HCT116 (cell line): Measurements from ENCODE around the gene WDR20. TPM values are rescaled to one million over a fixed set of nuclear protein-coding genes. Genes with fewer than 3 reads are reported as not detected.

Experiments
- ATAC-seq: fragments of 200-7000 bp; cut with Tn5 transposase; 2 replicates; pipeline ENCODE4 v1.9.1; 2020; ENCODE audit warnings: mild to moderate bottlenecking, moderate library complexity
- BruUV-seq: library from RNA; stranded (reverse); fragments of 400-500 nt; replicated peaks from 2 replicates; lab custom pipeline; 2021; lab: Mats Ljungman, UMichigan
- CTCF ChIA-PET: fragments of 300-600 bp; sonication (Branson Sonifier 250); formaldehyde crosslinking; loops from one replicate; lab custom pipeline; 2021; ENCODE audit warnings: antibody characterized with exemption; lab: Charles Lee
- POLR2A ChIA-PET: fragments of 300-600, 350-600 bp; sonication (Branson Sonifier 250); formaldehyde crosslinking; loops from one replicate; lab custom pipeline; 2021; ENCODE audit warnings: antibody characterized with exemption; lab: Charles Lee
- RAD21 ChIA-PET, 2 experiments: fragments of 300-600 bp; sonication (Branson Sonifier 250); formaldehyde crosslinking; loops; one replicate each; lab custom pipeline; 2023; ENCODE audit warnings: low total read pairs in 2 of 2; ENCODE audit not compliant: uncharacterized antibody in 2 of 2, unreplicated experiment in 2 of 2, low non-redundant PET in 1 of 2; lab: Charles Lee
- DNase-seq: peaks from one replicate; pipeline ENCODE4 v3.0.0-alpha.2; 2010; ENCODE audit warnings: low read depth, low spot score
- H2AFZ ChIP-seq: fragments of 200-600 bp; shearing (Covaris generic), sonication (generic); 2 replicates; pipeline ENCODE4 v1.6.1; 2017; ENCODE audit warnings: low read depth, mixed run types, mixed read lengths, antibody characterized with exemption, low read length; ENCODE audit not compliant: poor library complexity, severe bottlenecking
- H3K27ac ChIP-seq: 2 replicates; pipeline ENCODE4 v1.5.1; 2012; ENCODE audit warnings: low read depth, low read length
- H3K27me3 ChIP-seq: fragments of 200-600 bp; sonication (generic); 2 replicates; pipeline ENCODE4 v1.6.1; 2016; ENCODE audit warnings: mixed run types, low read length, mixed read lengths; ENCODE audit not compliant: insufficient read depth
- H3K36me3 ChIP-seq, 2 experiments: fragments of 200-500 bp in 1 of 2; fragments of 200-600 bp in 1 of 2; sonication (Bioruptor generic) in 1 of 2; sonication (generic) in 1 of 2; 2 replicates each; pipeline versions ENCODE4 v1.5.1 to v1.6.1; 2014 to 2016; ENCODE audit warnings: low read length in 2 of 2, inconsistent platforms in 1 of 2, mixed read lengths in 1 of 2, mixed run types in 1 of 2; ENCODE audit not compliant: insufficient read depth in 2 of 2, control insufficient read depth in 1 of 2
- H3K4me1 ChIP-seq, 2 experiments: fragments of 200-600 bp in 1 of 2; sonication (generic) in 1 of 2; 2 replicates each; pipeline versions ENCODE4 v1.5.1 to v1.6.1; 2012 to 2017; ENCODE audit warnings: low read length in 2 of 2, inconsistent platforms in 1 of 2, mild to moderate bottlenecking in 1 of 2, mixed read lengths in 1 of 2, mixed run types in 1 of 2, moderate library complexity in 1 of 2; ENCODE audit not compliant: insufficient read depth in 2 of 2, control insufficient read depth in 1 of 2
- H3K4me2 ChIP-seq: fragments of 200-600 bp; sonication (generic); 2 replicates; pipeline ENCODE4 v1.6.1; 2017; ENCODE audit warnings: mixed run types, low read length, mixed read lengths
- H3K4me3 ChIP-seq, 2 experiments: fragments of 200-600 bp in 1 of 2; sonication (generic) in 1 of 2; replicated peaks in 1 of 2; 2 replicates each; pipeline ENCODE4 v1.5.1; 2011 to 2016; ENCODE audit warnings: low read length in 2 of 2, control low read depth in 1 of 2, low read depth in 1 of 2, mild to moderate bottlenecking in 1 of 2, mixed read lengths in 1 of 2, mixed run types in 1 of 2
- H3K79me2 ChIP-seq: fragments of 200-600 bp; sonication (generic); 2 replicates; pipeline ENCODE4 v1.6.1; 2017; ENCODE audit warnings: mild to moderate bottlenecking, mixed run types, low read length, moderate library complexity, mixed read lengths; ENCODE audit not compliant: insufficient read depth
- H3K9ac ChIP-seq: fragments of 200-600 bp; sonication (generic); 2 replicates; pipeline ENCODE4 v1.6.1; 2016; ENCODE audit warnings: low read length, mixed read lengths
- H3K9me2 ChIP-seq: fragments of 200-600 bp; sonication (generic), shearing (Covaris generic); 2 replicates; pipeline ENCODE4 v1.6.1; 2017; ENCODE audit warnings: mixed run types, mild to moderate bottlenecking, moderate library complexity; ENCODE audit not compliant: insufficient read depth
- H3K9me3 ChIP-seq, 2 experiments: fragments of 200-500 bp in 1 of 2; fragments of 200-600 bp in 1 of 2; sonication (Bioruptor generic) in 1 of 2; sonication (generic) in 1 of 2; 2 replicates each; pipeline ENCODE4 v1.6.1; 2014 to 2017; ENCODE audit warnings: low read length in 2 of 2, mixed read lengths in 2 of 2, inconsistent platforms in 1 of 2, low read depth in 1 of 2, mild to moderate bottlenecking in 1 of 2, mixed run types in 1 of 2, moderate library complexity in 1 of 2; ENCODE audit not compliant: control insufficient read depth in 1 of 2, insufficient read depth in 1 of 2
- H4K20me1 ChIP-seq: fragments of 200-600 bp; sonication (generic), shearing (Covaris generic); 2 replicates; pipeline ENCODE4 v1.6.1; 2017; ENCODE audit warnings: mixed run types, mild to moderate bottlenecking, moderate library complexity; ENCODE audit not compliant: insufficient read depth
- CEBPB ChIP-seq: IDR thresholded peaks from 2 replicates; pipeline ENCODE4 v1.6.1; 2012; ENCODE audit warnings: low read depth
- POLR2A ChIP-seq: IDR thresholded peaks from 2 replicates; pipeline ENCODE4 v1.7.0; 2011; ENCODE audit warnings: borderline replicate concordance; ENCODE audit not compliant: insufficient read depth, insufficient read length; ENCODE audit errors: extremely low read depth
- POLR2AphosphoS5 ChIP-seq: IDR thresholded peaks from 2 replicates; pipeline ENCODE4 v1.6.1; 2011; ENCODE audit warnings: mild to moderate bottlenecking, low read depth, low read length, moderate library complexity
- ZNF274 ChIP-seq: fragments of 200-500 bp; sonication (Bioruptor generic); IDR thresholded peaks from 2 replicates; pipeline ENCODE4 v1.6.1; 2014; ENCODE audit warnings: mild to moderate bottlenecking, low read depth, low read length, inconsistent platforms
- intact Hi-C: fragments of 100-400 bp; cut with micrococcal nuclease; formaldehyde crosslinking; loops from 2 replicates; pipeline ENCODE4 v1.10.0; 2022
- total RNA-seq: library from RNA; stranded (reverse); gene quantifications from one replicate; pipeline ENCODE4 v1.2.1, GENCODE V29; 2021; ENCODE audit not compliant: unreplicated experiment
- TF ChIP-seq, protein P1 (sequence below): IDR thresholded peaks from 2 replicates; pipeline ENCODE4 v1.6.1; 2012
- TF ChIP-seq, protein P2 (sequence below): IDR thresholded peaks from 2 replicates; pipeline ENCODE4 v1.6.1; 2012; ENCODE audit warnings: low read depth
- TF ChIP-seq, protein P3 (sequence below), 3 experiments: fragments of 200-600 bp in 1 of 3; sonication (generic) in 1 of 3; IDR thresholded peaks in 2 of 3; conservative IDR thresholded peaks in 1 of 3; 2 replicates each; pipeline ENCODE4 v1.5.1; 2012 to 2017; ENCODE audit warnings: low read depth in 2 of 3, low read length in 2 of 3, antibody characterized with exemption in 1 of 3, borderline replicate concordance in 1 of 3, control low read depth in 1 of 3, mild to moderate bottlenecking in 1 of 3, mixed read lengths in 1 of 3, mixed run types in 1 of 3, moderate library complexity in 1 of 3; ENCODE audit not compliant: insufficient read depth in 1 of 3
- TF ChIP-seq, protein P4 (sequence below): IDR thresholded peaks from 2 replicates; pipeline ENCODE4 v1.6.1; 2011; ENCODE audit warnings: mild to moderate bottlenecking, low read length, moderate library complexity; ENCODE audit not compliant: insufficient replicate concordance; ENCODE audit errors: extremely low read depth

The WDR20 gene
- total RNA-seq, 1 experiment from 2014 or later: 21.1 TPM

DNA sequence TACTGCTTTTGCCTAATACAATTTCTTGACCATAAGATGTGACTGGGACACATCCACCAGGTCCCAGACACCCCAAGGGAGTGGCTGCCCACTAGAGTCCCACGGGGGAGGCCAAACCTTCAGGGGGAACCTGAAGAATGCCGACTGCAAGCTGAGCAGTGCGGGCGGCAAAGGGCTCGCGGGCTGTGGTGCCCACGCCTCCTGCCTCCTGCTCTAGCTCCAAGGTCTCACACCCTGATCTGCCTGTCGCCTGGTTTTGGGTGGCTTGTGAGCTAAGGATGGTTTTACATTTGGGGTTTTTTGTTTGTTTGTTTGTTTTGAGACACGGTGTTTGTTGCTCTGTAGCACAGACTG is 90.0 kb downstream of the WDR20 start (continued):
- TF ChIP-seq, protein P1, sequence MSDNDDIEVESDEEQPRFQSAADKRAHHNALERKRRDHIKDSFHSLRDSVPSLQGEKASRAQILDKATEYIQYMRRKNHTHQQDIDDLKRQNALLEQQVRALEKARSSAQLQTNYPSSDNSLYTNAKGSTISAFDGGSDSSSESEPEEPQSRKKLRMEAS: no peak
- TF ChIP-seq ZNF274: no peak

DNA sequence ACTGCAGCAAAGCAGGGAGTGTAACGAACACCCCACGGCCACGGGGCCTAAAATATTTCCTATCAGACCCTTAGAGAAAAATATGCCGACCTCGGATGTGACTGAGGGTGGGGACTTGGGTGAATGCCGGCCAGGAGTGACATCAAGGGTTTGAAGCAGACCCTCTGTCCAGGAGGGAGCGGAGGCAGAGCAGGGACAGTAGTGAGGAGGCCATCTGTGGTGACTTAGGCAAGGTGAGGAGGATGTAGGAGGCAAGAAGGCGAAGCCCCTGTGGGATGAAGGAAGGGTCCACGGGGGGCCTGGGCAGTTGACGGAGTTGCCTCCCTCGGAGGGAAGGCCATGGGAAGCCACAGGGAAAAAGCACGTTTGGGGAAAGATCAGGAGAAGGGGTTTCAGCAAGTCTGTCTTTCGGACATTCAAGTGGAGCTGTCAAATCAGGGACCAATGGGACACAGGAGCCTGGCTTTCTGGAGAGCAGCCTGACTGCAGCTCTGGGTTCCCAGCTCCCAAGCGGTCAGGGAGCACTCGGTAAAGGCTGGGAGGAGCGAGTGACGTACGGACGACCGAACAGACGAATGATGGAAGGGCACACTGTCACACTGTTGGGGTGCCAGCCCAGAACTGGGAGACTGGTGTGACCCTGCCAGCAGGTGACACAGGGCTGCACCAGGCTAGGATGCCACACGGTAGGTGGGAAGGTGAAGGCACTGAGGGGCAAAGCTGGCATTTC is 90.9 kb downstream of the WDR20 start:
- Histone ChIP-seq H3K79me2 (no peaks in the 10 kb centered on the region), H3K27ac (no peak overlapping the region), H3K4me1 (peaks cover 0 to 7% of the 10 kb centered on the region in 2 experiments; a peak in 2 of 4 replicates), H3K27me3 (no peaks in the 10 kb centered on the region), H4K20me1 (no peaks in the 10 kb centered on the region), H2AFZ (no peak overlapping the region), H3K36me3 (no peaks in the 10 kb centered on the region), H3K9me2 (no peaks in the 10 kb centered on the region), H3K9me3 (no peaks in the 10 kb centered on the region), H3K9ac (no peak overlapping the region), H3K4me2 (no peak overlapping the region), H3K4me3 (no peak overlapping the region)
- intact Hi-C loops: no loop called here
- no peak for ATAC-seq
- CTCF ChIA-PET: interaction anchor here (1.1 kb wide), 1 partner anchor 16 kb away, joined by 3 read pairs; no protein-coding TSS in a partner anchor
- POLR2A ChIA-PET: no interaction called here
- no peak for TF ChIP-seq POLR2A
- TF ChIP-seq, protein P2, sequence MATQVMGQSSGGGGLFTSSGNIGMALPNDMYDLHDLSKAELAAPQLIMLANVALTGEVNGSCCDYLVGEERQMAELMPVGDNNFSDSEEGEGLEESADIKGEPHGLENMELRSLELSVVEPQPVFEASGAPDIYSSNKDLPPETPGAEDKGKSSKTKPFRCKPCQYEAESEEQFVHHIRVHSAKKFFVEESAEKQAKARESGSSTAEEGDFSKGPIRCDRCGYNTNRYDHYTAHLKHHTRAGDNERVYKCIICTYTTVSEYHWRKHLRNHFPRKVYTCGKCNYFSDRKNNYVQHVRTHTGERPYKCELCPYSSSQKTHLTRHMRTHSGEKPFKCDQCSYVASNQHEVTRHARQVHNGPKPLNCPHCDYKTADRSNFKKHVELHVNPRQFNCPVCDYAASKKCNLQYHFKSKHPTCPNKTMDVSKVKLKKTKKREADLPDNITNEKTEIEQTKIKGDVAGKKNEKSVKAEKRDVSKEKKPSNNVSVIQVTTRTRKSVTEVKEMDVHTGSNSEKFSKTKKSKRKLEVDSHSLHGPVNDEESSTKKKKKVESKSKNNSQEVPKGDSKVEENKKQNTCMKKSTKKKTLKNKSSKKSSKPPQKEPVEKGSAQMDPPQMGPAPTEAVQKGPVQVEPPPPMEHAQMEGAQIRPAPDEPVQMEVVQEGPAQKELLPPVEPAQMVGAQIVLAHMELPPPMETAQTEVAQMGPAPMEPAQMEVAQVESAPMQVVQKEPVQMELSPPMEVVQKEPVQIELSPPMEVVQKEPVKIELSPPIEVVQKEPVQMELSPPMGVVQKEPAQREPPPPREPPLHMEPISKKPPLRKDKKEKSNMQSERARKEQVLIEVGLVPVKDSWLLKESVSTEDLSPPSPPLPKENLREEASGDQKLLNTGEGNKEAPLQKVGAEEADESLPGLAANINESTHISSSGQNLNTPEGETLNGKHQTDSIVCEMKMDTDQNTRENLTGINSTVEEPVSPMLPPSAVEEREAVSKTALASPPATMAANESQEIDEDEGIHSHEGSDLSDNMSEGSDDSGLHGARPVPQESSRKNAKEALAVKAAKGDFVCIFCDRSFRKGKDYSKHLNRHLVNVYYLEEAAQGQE: no peak
- TF ChIP-seq CEBPB: no peak
- TF ChIP-seq POLR2AphosphoS5: no peak
- TF ChIP-seq, protein P3, sequence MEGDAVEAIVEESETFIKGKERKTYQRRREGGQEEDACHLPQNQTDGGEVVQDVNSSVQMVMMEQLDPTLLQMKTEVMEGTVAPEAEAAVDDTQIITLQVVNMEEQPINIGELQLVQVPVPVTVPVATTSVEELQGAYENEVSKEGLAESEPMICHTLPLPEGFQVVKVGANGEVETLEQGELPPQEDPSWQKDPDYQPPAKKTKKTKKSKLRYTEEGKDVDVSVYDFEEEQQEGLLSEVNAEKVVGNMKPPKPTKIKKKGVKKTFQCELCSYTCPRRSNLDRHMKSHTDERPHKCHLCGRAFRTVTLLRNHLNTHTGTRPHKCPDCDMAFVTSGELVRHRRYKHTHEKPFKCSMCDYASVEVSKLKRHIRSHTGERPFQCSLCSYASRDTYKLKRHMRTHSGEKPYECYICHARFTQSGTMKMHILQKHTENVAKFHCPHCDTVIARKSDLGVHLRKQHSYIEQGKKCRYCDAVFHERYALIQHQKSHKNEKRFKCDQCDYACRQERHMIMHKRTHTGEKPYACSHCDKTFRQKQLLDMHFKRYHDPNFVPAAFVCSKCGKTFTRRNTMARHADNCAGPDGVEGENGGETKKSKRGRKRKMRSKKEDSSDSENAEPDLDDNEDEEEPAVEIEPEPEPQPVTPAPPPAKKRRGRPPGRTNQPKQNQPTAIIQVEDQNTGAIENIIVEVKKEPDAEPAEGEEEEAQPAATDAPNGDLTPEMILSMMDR (IDR thresholded peaks at IDR 0.05 in 2 of 3, conservative IDR thresholded peaks at IDR 0.05 in 1 of 3; ENCODE audit: borderline replicate concordance in 1 of 3, insufficient read depth in 1 of 3, low read depth in 2 of 3, low read length in 2 of 3): no peak
- TF ChIP-seq, protein P4, sequence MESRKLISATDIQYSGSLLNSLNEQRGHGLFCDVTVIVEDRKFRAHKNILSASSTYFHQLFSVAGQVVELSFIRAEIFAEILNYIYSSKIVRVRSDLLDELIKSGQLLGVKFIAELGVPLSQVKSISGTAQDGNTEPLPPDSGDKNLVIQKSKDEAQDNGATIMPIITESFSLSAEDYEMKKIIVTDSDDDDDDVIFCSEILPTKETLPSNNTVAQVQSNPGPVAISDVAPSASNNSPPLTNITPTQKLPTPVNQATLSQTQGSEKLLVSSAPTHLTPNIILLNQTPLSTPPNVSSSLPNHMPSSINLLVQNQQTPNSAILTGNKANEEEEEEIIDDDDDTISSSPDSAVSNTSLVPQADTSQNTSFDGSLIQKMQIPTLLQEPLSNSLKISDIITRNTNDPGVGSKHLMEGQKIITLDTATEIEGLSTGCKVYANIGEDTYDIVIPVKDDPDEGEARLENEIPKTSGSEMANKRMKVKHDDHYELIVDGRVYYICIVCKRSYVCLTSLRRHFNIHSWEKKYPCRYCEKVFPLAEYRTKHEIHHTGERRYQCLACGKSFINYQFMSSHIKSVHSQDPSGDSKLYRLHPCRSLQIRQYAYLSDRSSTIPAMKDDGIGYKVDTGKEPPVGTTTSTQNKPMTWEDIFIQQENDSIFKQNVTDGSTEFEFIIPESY: no peak
- TF ChIP-seq, protein P1: no peak
- TF ChIP-seq ZNF274: no peak
- DNase-seq: no peak
- BruUV-seq: no TSS peak
- RAD21 ChIA-PET: no interaction called here
